SU-DHL-6 (cell line): Measurements from ENCODE around the gene WWTR1.

ENCODE experiments used
- H2AFZ ChIP-seq: fragments of 200-600 bp; sonication (generic); 2 replicates; pipeline ENCODE4 v1.6.1; 2014; ENCODE audit warnings: low read depth, mild to moderate bottlenecking, moderate library complexity, mixed read lengths, antibody characterized with exemption, low read length; ENCODE audit not compliant: severe bottlenecking
- H3F3A ChIP-seq: fragments of 200-600 bp; shearing (Covaris generic); 2 replicates; pipeline ENCODE4 v1.6.0; 2016; ENCODE audit warnings: antibody characterized with exemption, mild to moderate bottlenecking; ENCODE audit not compliant: insufficient read depth
- H3K27ac ChIP-seq: fragments of 200-600 bp; sonication (generic); 2 replicates; pipeline ENCODE4 v1.5.1; 2016; ENCODE audit warnings: low read depth, mild to moderate bottlenecking, low read length, moderate library complexity, mixed read lengths
- H3K27me3 ChIP-seq: fragments of 200-600 bp; sonication (generic), shearing (Covaris generic); 2 replicates; pipeline ENCODE4 v1.6.0; 2014; ENCODE audit warnings: mild to moderate bottlenecking, low read length
- H3K36me3 ChIP-seq: fragments of 200-600 bp; sonication (generic); 2 replicates; pipeline ENCODE4 v1.6.1; 2014; ENCODE audit warnings: mild to moderate bottlenecking, low read length, mixed read lengths
- H3K4me2 ChIP-seq: fragments of 300-600, 200-600 bp; shearing (Covaris generic), sonication (generic); 2 replicates; pipeline ENCODE4 v1.6.0; 2014; ENCODE audit warnings: low read length, low read depth, mild to moderate bottlenecking; ENCODE audit not compliant: poor library complexity, severe bottlenecking
- H3K4me3 ChIP-seq: fragments of 200-600 bp; sonication (generic); 2 replicates; pipeline ENCODE4 v1.5.1; 2014; ENCODE audit warnings: antibody characterized with exemption, low read length, mild to moderate bottlenecking, mixed read lengths; ENCODE audit not compliant: insufficient read depth, poor library complexity, severe bottlenecking
- H3K79me2 ChIP-seq: fragments of 200-600 bp; sonication (generic); 2 replicates; pipeline ENCODE4 v1.6.1; 2014; ENCODE audit warnings: mild to moderate bottlenecking, low read length, moderate library complexity; ENCODE audit not compliant: insufficient read depth
- H3K9ac ChIP-seq: fragments of 200-600 bp; sonication (generic); 2 replicates; pipeline ENCODE4 v1.7.0; 2014; ENCODE audit warnings: mild to moderate bottlenecking, low read length
- H3K9me2 ChIP-seq: fragments of 200-600 bp; sonication (generic); replicated peaks from 2 replicates; pipeline ENCODE4 v1.6.1; 2014; ENCODE audit warnings: low read length; ENCODE audit not compliant: insufficient read depth
- H3K9me3 ChIP-seq: fragments of 200-600 bp; sonication (generic); 2 replicates; pipeline ENCODE4 v1.6.1; 2014; ENCODE audit warnings: low read length, mixed read lengths; ENCODE audit not compliant: insufficient read depth
- H4K20me1 ChIP-seq: fragments of 200-600 bp; sonication (generic); 2 replicates; pipeline ENCODE4 v1.6.1; 2014; ENCODE audit warnings: low read depth, mild to moderate bottlenecking, antibody characterized with exemption, low read length, moderate library complexity, mixed read lengths
- EZH2phosphoT487 ChIP-seq: fragments of 200-600 bp; sonication (generic), shearing (Covaris generic); conservative IDR thresholded peaks from 2 replicates; pipeline ENCODE4 v1.6.1; 2018; ENCODE audit warnings: mild to moderate bottlenecking, antibody characterized with exemption, low read length, moderate library complexity, mixed read lengths
- TF ChIP-seq, protein P1 (sequence below): fragments of 200-600 bp; sonication (generic); IDR thresholded peaks from one replicate; pipeline ENCODE4 v1.5.1; 2017; ENCODE audit warnings: antibody characterized with exemption, mild to moderate bottlenecking, low read length, moderate library complexity; ENCODE audit not compliant: insufficient read depth, poor library complexity, severe bottlenecking

The WWTR1 gene

DNA sequence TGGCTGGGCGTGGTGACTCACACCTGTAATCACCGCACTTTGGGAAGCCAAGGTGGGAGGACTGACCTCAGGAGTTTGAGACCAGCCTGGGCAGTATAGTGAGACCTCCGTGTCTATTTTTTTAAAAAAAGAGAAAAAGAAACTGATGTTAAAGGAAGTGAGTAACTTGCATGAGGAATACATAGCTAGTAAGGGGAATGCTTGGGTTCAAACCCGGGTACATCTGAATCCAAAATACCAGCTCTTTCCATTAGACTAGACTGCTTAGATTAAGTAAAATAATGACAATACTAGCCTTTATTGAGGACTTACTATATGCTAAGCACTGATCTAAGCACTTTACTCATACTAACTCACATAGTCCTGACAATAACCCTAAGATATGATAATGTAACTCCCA lies 160.9 kb downstream of the WWTR1 start:
- TF ChIP-seq, protein P1, sequence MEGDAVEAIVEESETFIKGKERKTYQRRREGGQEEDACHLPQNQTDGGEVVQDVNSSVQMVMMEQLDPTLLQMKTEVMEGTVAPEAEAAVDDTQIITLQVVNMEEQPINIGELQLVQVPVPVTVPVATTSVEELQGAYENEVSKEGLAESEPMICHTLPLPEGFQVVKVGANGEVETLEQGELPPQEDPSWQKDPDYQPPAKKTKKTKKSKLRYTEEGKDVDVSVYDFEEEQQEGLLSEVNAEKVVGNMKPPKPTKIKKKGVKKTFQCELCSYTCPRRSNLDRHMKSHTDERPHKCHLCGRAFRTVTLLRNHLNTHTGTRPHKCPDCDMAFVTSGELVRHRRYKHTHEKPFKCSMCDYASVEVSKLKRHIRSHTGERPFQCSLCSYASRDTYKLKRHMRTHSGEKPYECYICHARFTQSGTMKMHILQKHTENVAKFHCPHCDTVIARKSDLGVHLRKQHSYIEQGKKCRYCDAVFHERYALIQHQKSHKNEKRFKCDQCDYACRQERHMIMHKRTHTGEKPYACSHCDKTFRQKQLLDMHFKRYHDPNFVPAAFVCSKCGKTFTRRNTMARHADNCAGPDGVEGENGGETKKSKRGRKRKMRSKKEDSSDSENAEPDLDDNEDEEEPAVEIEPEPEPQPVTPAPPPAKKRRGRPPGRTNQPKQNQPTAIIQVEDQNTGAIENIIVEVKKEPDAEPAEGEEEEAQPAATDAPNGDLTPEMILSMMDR: no peak
- no peak for TF ChIP-seq EZH2phosphoT487
- no peaks in the 10 kb centered on the region for H3K27me3 ChIP-seq
- H3K27ac ChIP-seq: no peak overlapping the region
- no peaks in the 10 kb centered on the region for H3K79me2 ChIP-seq
- no peak overlapping the region for H2AFZ ChIP-seq
- H3K9me2 ChIP-seq: no peaks in the 10 kb centered on the region
- no peaks in the 10 kb centered on the region for H3K36me3 ChIP-seq
- no peaks in the 10 kb centered on the region for H4K20me1 ChIP-seq
- H3K9ac ChIP-seq: no peak overlapping the region
- H3K4me2 ChIP-seq: no peak overlapping the region
- H3K9me3 ChIP-seq: no peaks in the 10 kb centered on the region
- H3K4me3 ChIP-seq: no peak overlapping the region
- H3F3A ChIP-seq: no peaks in the 10 kb centered on the region

DNA sequence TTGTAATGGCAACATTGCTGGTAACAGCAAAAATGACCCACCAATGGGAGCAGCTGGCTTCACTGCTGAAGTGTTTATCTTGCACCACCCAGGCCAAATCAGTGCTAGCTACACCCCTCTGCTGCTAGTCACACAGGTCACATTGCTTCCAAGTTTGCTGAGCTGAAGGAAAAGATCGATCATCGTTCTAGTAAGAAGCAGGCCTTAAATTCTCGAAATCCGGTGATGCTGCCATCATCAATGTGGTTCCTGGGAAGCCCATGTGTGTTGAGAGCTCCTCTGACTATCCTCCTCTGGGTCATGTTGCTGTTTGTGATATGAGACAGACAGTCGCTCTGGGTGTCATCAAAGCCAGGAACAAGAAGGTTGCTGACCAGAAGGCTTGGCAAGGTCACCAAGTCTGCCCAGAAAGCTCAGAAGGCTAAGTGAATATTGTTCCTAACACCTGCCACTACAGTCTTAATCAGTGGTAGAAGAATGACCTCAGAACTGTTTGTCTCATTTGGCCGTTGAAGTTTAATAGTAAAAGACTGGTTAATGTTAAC lies 162.2 kb downstream of the WWTR1 start:
- H3F3A ChIP-seq: no peaks in the 10 kb centered on the region
- H3K79me2 ChIP-seq: no peaks in the 10 kb centered on the region
- no peaks in the 10 kb centered on the region for H3K27me3 ChIP-seq
- H3K9me3 ChIP-seq: no peaks in the 10 kb centered on the region
- no peak overlapping the region for H3K4me2 ChIP-seq
- no peak overlapping the region for H3K9ac ChIP-seq
- no peak overlapping the region for H3K4me3 ChIP-seq
- no peak for TF ChIP-seq EZH2phosphoT487
- TF ChIP-seq, protein P1: no peak
- no peaks in the 10 kb centered on the region for H4K20me1 ChIP-seq
- H3K36me3 ChIP-seq: no peaks in the 10 kb centered on the region
- no peaks in the 10 kb centered on the region for H3K9me2 ChIP-seq
- no peak overlapping the region for H3K27ac ChIP-seq
- H2AFZ ChIP-seq: no peak overlapping the region

DNA sequence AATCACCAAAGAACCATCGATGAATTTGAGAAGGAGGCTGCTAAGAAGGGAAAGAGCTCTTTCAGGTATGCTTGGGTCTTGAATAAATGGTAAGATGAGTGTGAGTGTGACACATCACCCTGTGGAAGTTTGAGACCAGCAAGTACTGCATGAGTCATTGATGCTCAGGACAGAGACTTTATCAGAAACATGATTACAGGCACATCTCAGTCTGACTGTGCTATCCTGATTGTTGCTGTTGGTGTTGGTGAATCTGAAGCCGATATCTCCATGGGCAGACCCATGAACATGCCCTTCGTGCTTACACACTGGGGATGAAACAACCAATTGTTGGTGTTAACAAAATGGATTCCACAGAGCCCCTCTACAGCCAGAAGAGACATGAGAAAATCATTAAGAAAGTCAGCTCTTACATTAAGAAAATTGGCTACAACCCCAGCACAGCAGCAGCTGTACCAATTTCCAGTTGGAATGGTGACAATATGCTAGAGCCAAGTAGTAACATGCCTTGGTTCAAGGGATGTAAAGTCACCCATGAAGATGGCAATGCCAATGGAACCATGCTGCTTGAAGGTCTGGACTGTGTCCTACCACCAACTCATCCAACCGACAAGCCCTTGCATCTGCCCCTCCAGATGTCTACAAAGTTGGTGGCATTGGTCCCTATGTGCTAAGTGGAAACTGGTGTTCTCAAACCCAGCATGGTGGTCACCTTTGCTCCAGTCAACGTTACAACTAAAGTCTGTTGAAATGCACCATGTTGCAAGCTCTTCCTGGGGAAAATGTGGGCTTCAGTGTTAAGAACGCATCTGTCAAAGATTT lies 162.9 kb downstream of the WWTR1 start:
- H3K79me2 ChIP-seq: no peaks in the 10 kb centered on the region
- no peaks in the 10 kb centered on the region for H3K36me3 ChIP-seq

More for the DNA sequence above, 162.9 kb downstream of the WWTR1 start:
- no peaks in the 10 kb centered on the region for H4K20me1 ChIP-seq
- no peaks in the 10 kb centered on the region for H3K27me3 ChIP-seq
- H3K4me2 ChIP-seq: no peak overlapping the region
- H3K4me3 ChIP-seq: no peak overlapping the region
- H3K9me3 ChIP-seq: no peaks in the 10 kb centered on the region
- no peaks in the 10 kb centered on the region for H3F3A ChIP-seq
- H2AFZ ChIP-seq: no peak overlapping the region
- no peak for TF ChIP-seq EZH2phosphoT487
- TF ChIP-seq, protein P1: no peak
- H3K27ac ChIP-seq: no peak overlapping the region
- H3K9me2 ChIP-seq: no peaks in the 10 kb centered on the region
- no peak overlapping the region for H3K9ac ChIP-seq
